Prostate gland (tissue), 2 donors: ENCODE data around the gene ANKEF1. TPM values are rescaled to one million over a fixed set of nuclear protein-coding genes. Genes with fewer than 3 reads are reported as not detected.

Experiments
- DNase-seq: peaks from one replicate; pipeline ENCODE4 v3.0.0-alpha.2; 2019; ENCODE audit warnings: low spot score
- H3K27ac ChIP-seq, 2 donors: fragments of 200-600 bp; sonication (generic); 2 replicates each; pipeline ENCODE4 v1.5.1; 2017 to 2019
- H3K27me3 ChIP-seq: fragments of 200-600 bp; sonication (generic); replicated peaks from 2 replicates; pipeline ENCODE4 v1.5.1; 2019; ENCODE audit not compliant: insufficient read depth
- H3K36me3 ChIP-seq, 2 donors: fragments of 200-600 bp; sonication (generic); 1 replicate in 1 of 2; 2 replicates in 1 of 2; pipeline versions ENCODE4 v1.5.1 to v1.8.1; 2017 to 2019
- H3K4me1 ChIP-seq: fragments of 200-600 bp; sonication (generic); replicated peaks from 2 replicates; pipeline ENCODE4 v1.5.1; 2019
- H3K4me3 ChIP-seq, 2 donors: fragments of 200-600 bp; sonication (generic); 2 replicates each; pipeline ENCODE4 v1.5.1; 2017 to 2019
- H3K9me3 ChIP-seq: fragments of 200-600 bp; sonication (generic); 2 replicates; pipeline ENCODE4 v1.5.1; 2017
- POLR2A ChIP-seq: fragments of 450-650 bp; IDR thresholded peaks from one replicate; pipeline ENCODE4 v1.6.1; 2016; ENCODE audit warnings: antibody characterized with exemption, mild to moderate bottlenecking
- POLR2AphosphoS5 ChIP-seq: sonication (generic); formaldehyde crosslinking; IDR thresholded peaks from one replicate; pipeline ENCODE4 v1.6.1; 2017; ENCODE audit warnings: antibody characterized with exemption
- WGBS: methylation state at CpG from one replicate; pipeline ENCODE4 v1.1.5; 2018; 5-methylcytosine and 5-hydroxymethylcytosine counted together
- intact Hi-C: fragments of 100-400 bp; cut with DNase I; formaldehyde crosslinking; loops from one replicate; pipeline ENCODE4 v1.14.2; 2022
- total RNA-seq, 2 donors: library from RNA; depleted of rRNA; stranded (reverse); fragments of >200 nt; gene quantifications; one replicate each; pipeline ENCODE4 v1.1.0, GENCODE V29; 2016
- TF ChIP-seq, protein P1 (sequence below), 4 experiments: fragments of 200-600 bp in 2 of 4; fragments of 450-650 bp in 2 of 4; sonication (generic) in 2 of 4; IDR thresholded peaks; 1 replicate in 3 of 4; 2 replicates in 1 of 4; pipeline ENCODE4 v1.5.1; 2016 to 2019; ENCODE audit warnings: antibody characterized with exemption in 4 of 4, mild to moderate bottlenecking in 2 of 4, moderate library complexity in 2 of 4

Gene ANKEF1
- total RNA-seq, 2 donors from 2014 or later, result 7.1 to 7.5 TPM

- Histone ChIP-seq H3K4me3 (no peak overlapping the region), H3K9me3 (no peaks in the 10 kb centered on the region), H3K4me1 (no peaks in the 10 kb centered on the region), H3K36me3 (no peaks in the 10 kb centered on the region), H3K27ac (no peak overlapping the region), H3K27me3 (no peaks in the 10 kb centered on the region)
- intact Hi-C loops, result loop anchor here (5.0 kb wide), 2 partner anchors 113 to 337 kb away; no protein-coding TSS in a partner anchor
- DNase-seq, result peak; percentile 38
- no peak for TF ChIP-seq POLR2A
- peak; percentile 6 for TF ChIP-seq POLR2AphosphoS5
- TF ChIP-seq, protein P1, sequence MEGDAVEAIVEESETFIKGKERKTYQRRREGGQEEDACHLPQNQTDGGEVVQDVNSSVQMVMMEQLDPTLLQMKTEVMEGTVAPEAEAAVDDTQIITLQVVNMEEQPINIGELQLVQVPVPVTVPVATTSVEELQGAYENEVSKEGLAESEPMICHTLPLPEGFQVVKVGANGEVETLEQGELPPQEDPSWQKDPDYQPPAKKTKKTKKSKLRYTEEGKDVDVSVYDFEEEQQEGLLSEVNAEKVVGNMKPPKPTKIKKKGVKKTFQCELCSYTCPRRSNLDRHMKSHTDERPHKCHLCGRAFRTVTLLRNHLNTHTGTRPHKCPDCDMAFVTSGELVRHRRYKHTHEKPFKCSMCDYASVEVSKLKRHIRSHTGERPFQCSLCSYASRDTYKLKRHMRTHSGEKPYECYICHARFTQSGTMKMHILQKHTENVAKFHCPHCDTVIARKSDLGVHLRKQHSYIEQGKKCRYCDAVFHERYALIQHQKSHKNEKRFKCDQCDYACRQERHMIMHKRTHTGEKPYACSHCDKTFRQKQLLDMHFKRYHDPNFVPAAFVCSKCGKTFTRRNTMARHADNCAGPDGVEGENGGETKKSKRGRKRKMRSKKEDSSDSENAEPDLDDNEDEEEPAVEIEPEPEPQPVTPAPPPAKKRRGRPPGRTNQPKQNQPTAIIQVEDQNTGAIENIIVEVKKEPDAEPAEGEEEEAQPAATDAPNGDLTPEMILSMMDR (IDR thresholded peaks at IDR 0.05), result peak; percentile 44 to 68 (median 58)
- WGBS, result 42% methylated on average over 2 of the region's 2 CpGs
Measured at GRCh38 chr20:10090588-10091166, 55.9 kb downstream of the ANKEF1 start.

- Histone ChIP-seq H3K4me1 (no peaks in the 10 kb centered on the region), H3K4me3 (no peak overlapping the region), H3K27ac (no peak overlapping the region), H3K36me3 (no peaks in the 10 kb centered on the region), H3K27me3 (no peaks in the 10 kb centered on the region), H3K9me3 (no peaks in the 10 kb centered on the region)
- intact Hi-C loops, result loop anchor here (5.0 kb wide), 2 partner anchors 116 to 334 kb away; no protein-coding TSS in a partner anchor
- 65% methylated on average over 2 of the region's 2 CpGs for WGBS
- TF ChIP-seq POLR2AphosphoS5, result no peak
- no peak for TF ChIP-seq POLR2A
- TF ChIP-seq, protein P1 (IDR thresholded peaks at IDR 0.05), result no peak
- no peak for DNase-seq
Measured at GRCh38 chr20:10093087-10093591, 58.4 kb downstream of the ANKEF1 start.

GRCh38 chr20:10094566-10095173 is 59.9 kb downstream of the ANKEF1 start:
- TF ChIP-seq POLR2A (no peak), POLR2AphosphoS5 (no peak)
- TF ChIP-seq, protein P1 (IDR thresholded peaks at IDR 0.05), result no peak
- 87% methylated on average over 5 of the region's 5 CpGs for WGBS
- intact Hi-C loops, result loop anchor here (5.0 kb wide), 2 partner anchors 117 to 333 kb away; no protein-coding TSS in a partner anchor

DNA sequence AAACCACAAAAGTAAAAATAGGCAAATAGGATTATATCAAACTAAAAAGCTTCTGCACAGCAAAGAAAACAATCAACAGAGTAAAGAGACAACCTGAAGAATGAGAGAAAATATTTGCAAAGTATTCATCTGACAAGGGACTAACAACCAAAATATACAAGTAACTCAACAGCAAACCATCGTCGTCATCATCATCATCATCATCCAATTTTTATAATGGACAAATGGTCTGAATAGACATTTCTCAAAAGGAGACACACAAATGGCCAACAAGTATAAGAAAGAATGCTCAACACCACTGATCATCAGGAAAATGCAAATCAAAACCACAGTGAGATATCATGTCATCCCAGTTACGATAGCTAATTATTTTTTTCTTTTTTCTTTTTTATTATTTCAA is 62.0 kb downstream of the ANKEF1 start:
- H3K27me3 ChIP-seq, result no peaks in the 10 kb centered on the region
- H3K27ac ChIP-seq, result no peak overlapping the region
- 94% methylated on average over 3 of the region's 3 CpGs for WGBS
- H3K4me1 ChIP-seq, result no peaks in the 10 kb centered on the region
- H3K36me3 ChIP-seq, result no peaks in the 10 kb centered on the region
- no peak for DNase-seq
- intact Hi-C loops, result no loop called here
- no peaks in the 10 kb centered on the region for H3K9me3 ChIP-seq
- no peak overlapping the region for H3K4me3 ChIP-seq
- TF ChIP-seq POLR2A (no peak), POLR2AphosphoS5 (no peak)
- TF ChIP-seq, protein P1 (IDR thresholded peaks at IDR 0.05), result no peak

More at GRCh38 chr20:10094566-10095173, 59.9 kb downstream of the ANKEF1 start:
- Histone ChIP-seq H3K9me3 (no peaks in the 10 kb centered on the region), H3K4me1 (no peaks in the 10 kb centered on the region), H3K36me3 (no peaks in the 10 kb centered on the region), H3K4me3 (no peak overlapping the region), H3K27me3 (no peaks in the 10 kb centered on the region), H3K27ac (no peak overlapping the region)
- DNase-seq, result no peak
